Lower lobe of right lung (tissue), 2 donors: ENCODE measurements around the gene PSKH1. TPM values are rescaled to one million over a fixed set of nuclear protein-coding genes. Genes with fewer than 3 reads are reported as not detected.
A peak's percentile ranks its signal among the peaks of the same experiment; 100 is the strongest.

ENCODE experiments used
- ATAC-seq, 2 donors: fragments of 200-7000 bp; cut with Tn5 transposase; one replicate each; pipeline ENCODE4 v1.9.1; 2020 to 2022; ENCODE audit warnings: mild to moderate bottlenecking in 2 of 2, moderate library complexity in 2 of 2
- DNase-seq: peaks from one replicate; pipeline ENCODE4 v3.0.0-alpha.2; 2020
- H3K27ac ChIP-seq: fragments of 200-600 bp; one replicate; pipeline ENCODE4 v1.8.0; 2022
- H3K27me3 ChIP-seq: fragments of 200-600 bp; one replicate; pipeline ENCODE4 v1.8.0; 2022; ENCODE audit warnings: low read depth
- H3K36me3 ChIP-seq: fragments of 200-600 bp; one replicate; pipeline ENCODE4 v1.8.0; 2022; ENCODE audit warnings: mild to moderate bottlenecking
- H3K4me1 ChIP-seq: fragments of 200-600 bp; one replicate; pipeline ENCODE4 v1.8.0; 2022
- H3K4me3 ChIP-seq: fragments of 200-600 bp; one replicate; pipeline ENCODE4 v1.8.0; 2022; ENCODE audit warnings: mild to moderate bottlenecking
- H3K9me3 ChIP-seq: fragments of 200-600 bp; one replicate; pipeline ENCODE4 v1.8.0; 2022
- intact Hi-C: fragments of 100-400 bp; cut with DNase I; formaldehyde crosslinking; loops from one replicate; pipeline ENCODE4 v1.11.0; 2022
- total RNA-seq: library from RNA; stranded (reverse); fragmentation: NEBNext Ultra II Directional; extraction: Animal tissue kit (Norgen Biotek cat#: 25700); gene quantifications from one replicate; pipeline ENCODE4 v1.2.1, GENCODE V29; 2021
- TF ChIP-seq, protein P1 (sequence below): fragments of 200-600 bp; IDR thresholded peaks from one replicate; pipeline ENCODE4 v1.8.0; 2022; ENCODE audit warnings: antibody characterized with exemption, mild to moderate bottlenecking
- donor health status: DM: no; HTN: yes; CAD: no; lungs with severe emphysema.

The PSKH1 gene
- total RNA-seq, 1 donor from 2014 or later = 28.3 TPM

DNA sequence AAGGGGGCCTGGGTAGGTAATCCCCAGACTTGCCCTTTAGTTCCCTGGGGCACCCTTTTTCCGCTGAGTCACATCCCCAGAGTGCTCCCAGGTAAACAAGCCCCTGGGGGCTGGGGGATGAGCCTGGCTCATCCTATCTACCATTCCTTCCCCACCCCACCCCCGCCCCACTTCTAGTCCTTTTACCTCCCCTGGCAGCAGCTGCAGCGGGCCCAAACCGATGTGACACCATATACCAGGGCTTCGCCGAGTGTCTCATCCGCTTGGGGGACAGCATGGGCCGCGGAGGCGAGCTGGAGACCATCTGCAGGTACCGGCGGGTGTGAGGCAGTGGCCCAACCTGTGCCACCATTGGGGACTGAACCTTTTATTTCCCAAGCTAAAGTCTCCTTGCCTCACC, 7.5 kb upstream of the PSKH1 start:
- ATAC-seq = no peak
- H3K9me3 ChIP-seq = no peaks in the 10 kb centered on the region
- peaks cover 45% of the 10 kb centered on the region for H3K36me3 ChIP-seq
- TF ChIP-seq, protein P1, sequence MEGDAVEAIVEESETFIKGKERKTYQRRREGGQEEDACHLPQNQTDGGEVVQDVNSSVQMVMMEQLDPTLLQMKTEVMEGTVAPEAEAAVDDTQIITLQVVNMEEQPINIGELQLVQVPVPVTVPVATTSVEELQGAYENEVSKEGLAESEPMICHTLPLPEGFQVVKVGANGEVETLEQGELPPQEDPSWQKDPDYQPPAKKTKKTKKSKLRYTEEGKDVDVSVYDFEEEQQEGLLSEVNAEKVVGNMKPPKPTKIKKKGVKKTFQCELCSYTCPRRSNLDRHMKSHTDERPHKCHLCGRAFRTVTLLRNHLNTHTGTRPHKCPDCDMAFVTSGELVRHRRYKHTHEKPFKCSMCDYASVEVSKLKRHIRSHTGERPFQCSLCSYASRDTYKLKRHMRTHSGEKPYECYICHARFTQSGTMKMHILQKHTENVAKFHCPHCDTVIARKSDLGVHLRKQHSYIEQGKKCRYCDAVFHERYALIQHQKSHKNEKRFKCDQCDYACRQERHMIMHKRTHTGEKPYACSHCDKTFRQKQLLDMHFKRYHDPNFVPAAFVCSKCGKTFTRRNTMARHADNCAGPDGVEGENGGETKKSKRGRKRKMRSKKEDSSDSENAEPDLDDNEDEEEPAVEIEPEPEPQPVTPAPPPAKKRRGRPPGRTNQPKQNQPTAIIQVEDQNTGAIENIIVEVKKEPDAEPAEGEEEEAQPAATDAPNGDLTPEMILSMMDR = no peak
- no peak overlapping the region for H3K4me3 ChIP-seq
- no peaks in the 10 kb centered on the region for H3K27me3 ChIP-seq
- intact Hi-C loops = no loop called here
- no peak overlapping the region for H3K27ac ChIP-seq
- H3K4me1 ChIP-seq = peaks cover 24% of the 10 kb centered on the region
- no peak for DNase-seq

DNA sequence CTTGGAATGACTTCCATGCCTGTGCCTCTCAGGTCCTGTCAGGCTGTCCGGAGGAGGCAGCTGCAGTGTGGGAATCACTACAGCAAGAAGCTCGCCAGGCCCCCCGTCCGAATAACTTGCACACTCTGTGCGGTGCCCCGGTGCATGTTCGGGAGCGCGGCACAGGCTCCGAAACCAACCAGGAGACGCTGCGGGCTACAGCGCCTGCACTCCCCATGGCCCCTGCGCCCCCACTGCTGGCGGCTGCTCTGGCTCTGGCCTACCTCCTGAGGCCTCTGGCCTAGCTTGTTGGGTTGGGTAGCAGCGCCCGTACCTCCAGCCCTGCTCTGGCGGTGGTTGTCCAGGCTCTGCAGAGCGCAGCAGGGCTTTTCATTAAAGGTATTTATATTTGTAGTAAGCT, 7.1 kb upstream of the PSKH1 start:
- intact Hi-C loops = no loop called here
- Histone ChIP-seq H3K9me3 (no peaks in the 10 kb centered on the region), H3K4me1 (peaks cover 24% of the 10 kb centered on the region), H3K36me3 (peaks cover 41% of the 10 kb centered on the region), H3K27me3 (no peaks in the 10 kb centered on the region), H3K27ac (no peak overlapping the region), H3K4me3 (no peak overlapping the region)
- DNase-seq (no peak), ATAC-seq (peak; percentile 1)
- TF ChIP-seq, protein P1 = no peak

DNA sequence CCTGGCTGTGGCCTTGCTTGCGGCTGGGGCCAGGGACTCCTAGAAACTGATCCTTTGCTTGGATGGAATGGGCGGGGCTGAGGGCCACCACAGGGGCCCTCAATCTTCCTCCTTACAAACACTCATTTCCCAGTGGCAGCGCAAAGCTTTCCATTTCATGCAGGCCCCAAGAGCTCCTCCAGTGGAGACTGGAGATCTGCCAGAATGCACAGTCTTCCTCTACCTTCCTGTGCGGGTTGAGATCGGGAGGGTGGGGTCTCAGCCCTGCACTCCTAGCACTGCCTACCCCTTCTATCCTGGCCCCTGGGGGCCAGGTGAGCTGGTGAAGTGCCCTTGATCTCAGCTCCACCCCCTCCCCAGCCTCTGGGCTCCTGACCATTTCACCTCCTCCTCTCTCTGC, 6.7 kb upstream of the PSKH1 start:
- Histone ChIP-seq H3K4me1 (peaks cover 24% of the 10 kb centered on the region), H3K27me3 (no peaks in the 10 kb centered on the region), H3K36me3 (peaks cover 37% of the 10 kb centered on the region), H3K9me3 (no peaks in the 10 kb centered on the region), H3K27ac (peak overlapping the region; percentile 11), H3K4me3 (no peak overlapping the region)
- peak; percentile 63 for DNase-seq
- ATAC-seq = peak; percentile 48 to 50
- TF ChIP-seq, protein P1 = no peak
- intact Hi-C loops = no loop called here

DNA sequence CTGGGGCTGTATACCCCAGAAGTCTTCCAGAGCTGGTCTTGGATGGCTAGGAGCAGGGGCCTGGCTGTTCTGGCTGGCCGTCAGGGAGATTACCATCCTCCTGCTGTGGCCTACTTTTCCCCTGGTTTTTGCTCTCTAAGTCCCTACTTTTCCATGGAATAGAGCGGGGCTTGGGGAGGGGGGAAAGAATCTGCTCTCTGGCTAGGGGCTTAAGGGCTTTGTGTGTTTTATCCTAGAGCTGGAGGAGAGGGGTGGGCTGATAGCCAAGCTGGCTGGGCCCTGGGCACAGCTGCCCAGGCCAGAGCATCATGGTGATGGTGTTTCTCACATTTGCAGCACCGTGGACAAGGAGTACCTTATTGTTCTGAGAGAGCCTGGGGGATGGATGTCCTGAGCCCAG, 4.7 kb upstream of the PSKH1 start:
- no peaks in the 10 kb centered on the region for H3K9me3 ChIP-seq
- peaks cover 30% of the 10 kb centered on the region for H3K4me1 ChIP-seq
- H3K27me3 ChIP-seq = no peaks in the 10 kb centered on the region
- H3K36me3 ChIP-seq = peaks cover 17% of the 10 kb centered on the region
- no peak overlapping the region for H3K27ac ChIP-seq
- TF ChIP-seq, protein P1 = no peak
- no peak overlapping the region for H3K4me3 ChIP-seq
- DNase-seq (no peak), ATAC-seq (no peak)
- intact Hi-C loops = no loop called here

DNA sequence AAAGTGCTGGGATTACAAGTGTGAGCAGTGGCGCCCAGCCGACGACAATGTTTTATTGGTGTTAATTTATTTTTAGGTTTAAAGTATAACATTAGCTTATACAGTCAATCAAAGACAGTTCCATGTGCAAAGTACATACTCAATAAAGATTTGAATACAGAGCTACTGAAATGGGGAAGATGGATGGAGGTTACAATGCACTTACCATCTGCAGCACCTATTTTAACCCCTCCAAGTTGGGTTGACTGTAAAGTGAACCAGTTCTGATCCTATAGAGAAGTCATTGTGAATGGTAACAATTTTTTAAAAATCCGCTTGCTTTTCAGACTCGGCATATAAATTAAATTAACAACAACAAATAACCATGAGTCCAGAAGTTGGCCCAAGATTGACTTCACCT, 679 bp upstream of the PSKH1 start:
- intact Hi-C loops = no loop called here
- Histone ChIP-seq H3K27me3 (no peaks in the 10 kb centered on the region), H3K4me1 (peaks cover 45% of the 10 kb centered on the region), H3K4me3 (peak overlapping the region; percentile 92), H3K27ac (peak overlapping the region; percentile 97), H3K36me3 (no peaks in the 10 kb centered on the region), H3K9me3 (no peaks in the 10 kb centered on the region)
- TF ChIP-seq, protein P1 = no peak
- DNase-seq (no peak), ATAC-seq (no peak)
